AG04449 (cell line): ENCODE measurements around the gene MUL1.
"Not testable (repeated sequence)": the region's sequence is repeated elsewhere in the genome, so short reads cannot be mapped to it uniquely, and the experiment has no call there.

Experiments
- CTCF ChIA-PET: fragments of 350-600 bp; formaldehyde crosslinking; extraction: SDS; loops from one replicate; lab custom pipeline; 2021; ENCODE audit warnings: antibody characterized with exemption; lab: Yijun Ruan, JAX
- POLR2A ChIA-PET: fragments of 400-600, 350-600 bp; formaldehyde crosslinking; extraction: SDS; loops from one replicate; lab custom pipeline; 2020; ENCODE audit warnings: antibody characterized with exemption, inconsistent platforms; lab: Yijun Ruan, JAX
- DNase-seq: peaks from one replicate; pipeline ENCODE4 v3.0.0-alpha.2; 2010; ENCODE audit warnings: low read depth, low spot score
- H3K4me3 ChIP-seq: 2 replicates; pipeline ENCODE4 v1.5.1; 2011; ENCODE audit warnings: low read depth, mild to moderate bottlenecking, control low read depth, low read length
- TF ChIP-seq, protein P1 (sequence below): IDR thresholded peaks from one replicate; pipeline ENCODE4 v1.5.1; 2011; ENCODE audit warnings: mild to moderate bottlenecking, moderate library complexity, low read length, control low read depth, inconsistent platforms; ENCODE audit not compliant: insufficient read depth; ENCODE audit errors: missing control alignments

Gene MUL1

DNA sequence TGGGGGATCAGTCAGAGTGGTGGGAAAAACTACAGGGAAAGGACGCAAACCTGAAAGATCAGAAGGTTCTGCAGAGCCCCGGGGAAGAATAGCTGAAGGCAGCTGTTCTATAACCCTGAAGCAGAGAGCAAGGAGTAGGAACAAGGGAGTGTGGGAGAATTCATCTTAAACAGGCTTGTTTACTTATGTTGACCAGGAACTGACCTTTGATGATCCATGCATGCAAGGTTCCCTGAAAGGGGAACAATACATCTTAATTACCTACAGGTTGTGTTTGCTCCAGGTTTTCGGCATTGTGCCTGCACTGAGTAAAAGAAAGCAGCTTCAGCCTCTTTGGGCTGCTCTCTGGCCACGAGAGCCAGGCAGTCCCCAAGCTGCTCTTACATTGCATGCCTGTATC is 25.7 kb upstream of the MUL1 start:
- H3K4me3 ChIP-seq, result no peak overlapping the region
- ChIA-PET POLR2A (no interaction called here), CTCF (interaction anchor here (1.0 to 2.2 kb wide), 2 partner anchors 10 to 11 kb away, joined by 4 to 8 read pairs; no protein-coding TSS in a partner anchor)
- TF ChIP-seq, protein P1, sequence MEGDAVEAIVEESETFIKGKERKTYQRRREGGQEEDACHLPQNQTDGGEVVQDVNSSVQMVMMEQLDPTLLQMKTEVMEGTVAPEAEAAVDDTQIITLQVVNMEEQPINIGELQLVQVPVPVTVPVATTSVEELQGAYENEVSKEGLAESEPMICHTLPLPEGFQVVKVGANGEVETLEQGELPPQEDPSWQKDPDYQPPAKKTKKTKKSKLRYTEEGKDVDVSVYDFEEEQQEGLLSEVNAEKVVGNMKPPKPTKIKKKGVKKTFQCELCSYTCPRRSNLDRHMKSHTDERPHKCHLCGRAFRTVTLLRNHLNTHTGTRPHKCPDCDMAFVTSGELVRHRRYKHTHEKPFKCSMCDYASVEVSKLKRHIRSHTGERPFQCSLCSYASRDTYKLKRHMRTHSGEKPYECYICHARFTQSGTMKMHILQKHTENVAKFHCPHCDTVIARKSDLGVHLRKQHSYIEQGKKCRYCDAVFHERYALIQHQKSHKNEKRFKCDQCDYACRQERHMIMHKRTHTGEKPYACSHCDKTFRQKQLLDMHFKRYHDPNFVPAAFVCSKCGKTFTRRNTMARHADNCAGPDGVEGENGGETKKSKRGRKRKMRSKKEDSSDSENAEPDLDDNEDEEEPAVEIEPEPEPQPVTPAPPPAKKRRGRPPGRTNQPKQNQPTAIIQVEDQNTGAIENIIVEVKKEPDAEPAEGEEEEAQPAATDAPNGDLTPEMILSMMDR, result no peak
- DNase-seq, result no peak

DNA sequence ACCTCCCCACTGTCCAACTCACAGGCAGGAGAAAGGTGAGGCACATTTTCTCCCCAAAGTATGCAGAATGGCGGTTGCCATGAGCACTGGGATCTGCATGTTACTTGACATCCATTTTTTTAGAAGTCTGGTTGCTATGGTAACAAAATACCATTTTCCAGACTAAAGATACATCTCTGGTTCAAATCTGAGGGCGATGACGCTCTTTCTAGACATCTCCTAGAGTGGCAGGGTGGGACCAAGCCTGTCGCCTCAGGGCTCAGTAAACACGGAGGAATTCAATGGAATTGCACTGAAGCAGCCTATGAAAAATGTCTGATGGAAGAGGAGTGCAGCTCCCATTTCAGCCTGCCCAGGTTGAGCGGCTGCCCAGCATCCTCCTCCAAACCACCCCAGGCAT is 22.9 kb upstream of the MUL1 start:
- ChIA-PET CTCF (interaction anchor here (1.0 to 1.2 kb wide), 2 partner anchors 132 to 139 kb away, joined by 3 read pairs; no protein-coding TSS in a partner anchor), POLR2A (no interaction called here)
- DNase-seq, result no peak
- TF ChIP-seq, protein P1, result no peak
- H3K4me3 ChIP-seq, result no peak overlapping the region

DNA sequence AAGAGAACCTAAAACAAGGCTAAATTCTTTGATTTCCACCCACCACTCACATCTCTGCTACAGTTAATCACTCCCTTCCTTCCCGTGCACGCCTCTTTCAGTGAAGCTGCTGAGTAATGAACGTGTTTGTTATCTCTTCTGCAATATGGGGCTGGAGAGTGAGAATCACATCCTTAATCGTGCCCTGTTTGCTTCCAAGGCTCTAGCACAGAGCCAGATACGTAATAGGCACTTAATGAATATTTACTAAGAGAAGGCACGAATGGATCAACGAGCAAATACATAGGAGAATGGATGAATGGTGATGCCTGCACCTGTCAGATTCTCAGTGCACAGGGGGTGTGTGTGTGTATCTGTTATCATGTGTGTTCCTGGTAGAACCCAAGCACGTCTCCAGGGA is 22.4 kb upstream of the MUL1 start:
- no peak for DNase-seq
- POLR2A ChIA-PET, result no interaction called here
- TF ChIP-seq, protein P1, result no peak
- no peak overlapping the region for H3K4me3 ChIP-seq
- CTCF ChIA-PET, result interaction anchor here (1.0 to 1.9 kb wide), 2 partner anchors 38 to 45 kb away, joined by 3 to 6 read pairs; no protein-coding TSS in a partner anchor

DNA sequence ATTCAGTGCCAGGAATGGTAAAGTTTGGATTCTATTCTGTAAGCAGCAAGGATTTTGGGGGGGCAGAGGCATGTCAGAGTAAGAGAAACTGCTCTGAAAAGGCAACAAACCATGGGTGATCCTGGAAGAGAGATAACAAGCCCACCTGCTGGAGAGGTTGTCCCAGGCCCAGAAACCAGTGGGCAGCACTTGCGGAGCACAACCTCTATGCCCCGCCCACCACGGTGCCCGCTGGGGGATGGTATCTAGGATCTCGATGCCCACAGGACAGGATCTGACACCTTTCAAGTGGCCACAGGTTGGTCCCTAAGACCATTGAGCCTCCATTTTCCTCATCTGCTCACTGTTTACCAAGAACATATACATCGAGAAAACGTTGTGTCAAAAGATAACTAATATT is 20.3 kb upstream of the MUL1 start:
- H3K4me3 ChIP-seq, result no peak overlapping the region
- TF ChIP-seq, protein P1, result no peak
- ChIA-PET CTCF (interaction anchor here (1.9 to 9.0 kb wide), 2 partner anchors 47 to 108 kb away, joined by 6 to 323 read pairs; partner anchors contain the start of gene PINK1), POLR2A (no interaction called here)
- no peak for DNase-seq

DNA sequence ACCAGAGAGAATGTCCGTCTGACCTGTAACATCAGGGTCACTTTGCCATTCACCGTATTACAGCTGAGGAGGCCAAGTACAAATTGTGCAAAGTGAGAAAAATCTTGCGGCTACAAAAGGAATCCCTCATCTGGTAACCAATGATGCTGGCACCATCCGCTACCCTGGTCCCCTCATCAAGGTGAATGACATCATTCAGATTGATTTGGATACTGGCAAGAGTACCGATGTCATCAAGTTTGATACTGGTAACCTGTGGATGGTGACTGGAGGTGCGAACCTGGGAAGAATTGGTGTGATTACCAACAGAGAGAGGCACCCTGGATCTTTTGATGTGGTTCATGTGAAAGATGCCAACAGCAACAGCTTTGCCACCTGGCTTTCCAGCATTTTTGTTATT is 18.3 kb upstream of the MUL1 start:
- ChIA-PET POLR2A (no interaction called here), CTCF (interaction anchor here (1.0 to 9.0 kb wide), 6 partner anchors 12 to 122 kb away, joined by 3 to 323 read pairs (median 4); partner anchors contain the start of gene PINK1)
- DNase-seq, result no peak
- H3K4me3 ChIP-seq, result no peak overlapping the region
- TF ChIP-seq, protein P1, result no peak

DNA sequence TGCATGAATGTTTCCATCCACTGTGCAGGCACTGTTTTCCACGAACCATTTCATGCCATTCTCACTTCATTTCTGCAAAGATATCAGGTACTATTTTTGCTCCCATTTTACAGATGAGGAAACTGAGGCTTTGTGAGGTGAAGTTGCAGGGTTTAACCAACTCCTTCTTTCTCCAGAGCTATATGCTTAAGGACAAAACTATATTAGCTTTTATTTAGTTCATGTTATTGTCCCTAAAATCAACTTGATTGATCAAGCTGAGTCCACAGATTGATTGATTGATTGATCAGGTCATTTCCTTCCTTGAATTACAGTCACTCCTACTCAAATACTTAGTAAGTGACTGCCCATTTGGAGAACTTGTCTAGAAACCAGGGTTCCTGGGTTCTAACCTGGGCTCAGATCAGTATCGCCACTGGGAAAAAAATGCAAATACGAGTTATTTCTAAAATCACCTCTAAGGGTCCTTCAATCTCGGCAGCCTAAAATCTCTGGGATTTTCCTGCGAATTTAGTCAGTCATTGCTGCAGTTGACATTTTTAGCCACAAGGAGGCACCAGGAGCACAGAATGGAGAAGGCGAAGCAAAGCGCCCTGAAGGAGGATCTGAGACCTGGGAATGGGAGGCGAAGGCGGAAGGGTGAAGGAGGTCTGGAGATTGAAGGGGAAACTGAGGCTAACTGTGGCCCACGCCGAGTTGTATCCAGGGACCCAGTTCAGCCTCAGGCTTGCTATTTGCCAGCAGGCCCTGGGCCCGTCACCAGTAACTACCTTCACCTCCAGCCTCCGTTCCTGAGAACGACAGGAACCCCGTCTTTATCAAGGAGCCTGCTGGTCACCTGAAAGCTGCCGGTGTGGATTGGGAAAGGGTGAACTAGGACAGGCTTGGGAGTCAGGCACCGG is 14.3 kb upstream of the MUL1 start:
- ChIA-PET CTCF (interaction anchor here (0.6 to 9.0 kb wide), 26 partner anchors 9 to 846 kb away, joined by 3 to 323 read pairs (median 4); partner anchors contain the start of genes DDOST and PINK1), POLR2A (interaction anchor here (0.6 kb wide), 1 partner anchor 113 kb away, joined by 3 read pairs; no protein-coding TSS in a partner anchor)
- peak; percentile 10 for DNase-seq
- 0 out of 2 replicates have a peak overlapping the region, but pooled peaks have one; percentile 18 for H3K4me3 ChIP-seq
- TF ChIP-seq, protein P1, result peak; percentile 76

DNA sequence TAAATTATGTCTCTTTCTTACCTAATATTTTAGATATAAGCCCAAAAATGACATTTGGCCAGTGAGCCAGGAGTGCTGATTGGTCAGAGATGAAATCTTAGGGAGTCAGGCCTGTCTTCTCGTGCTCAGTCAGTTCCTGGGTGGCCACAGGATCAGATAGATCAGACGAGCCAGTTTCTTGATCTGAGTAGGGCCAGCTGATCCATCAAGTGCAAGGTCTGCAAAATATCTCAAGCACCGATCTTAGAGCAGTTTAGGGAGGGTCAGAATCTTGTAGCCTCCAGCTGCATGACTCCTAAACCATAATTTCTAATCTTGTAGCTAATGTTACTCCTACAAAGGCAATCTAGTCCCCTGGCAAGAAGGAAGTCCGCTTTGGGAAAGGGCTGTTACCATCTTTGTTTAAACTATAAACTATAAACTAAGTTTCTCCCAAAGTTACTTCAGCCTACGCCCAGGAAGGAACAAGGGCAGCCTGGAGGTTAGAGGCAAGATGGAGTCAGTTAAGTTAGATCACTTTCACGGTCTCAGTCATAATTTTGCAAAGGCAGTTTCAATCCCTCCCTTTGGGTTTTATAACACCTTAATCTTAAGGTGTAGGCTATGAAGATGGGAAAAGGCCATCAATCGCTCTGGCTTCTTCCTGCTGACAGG is 11.8 kb upstream of the MUL1 start:
- H3K4me3 ChIP-seq, POLR2A ChIA-PET, DNase-seq: not testable (repeated sequence)
- CTCF ChIA-PET, result interaction anchor here (1.1 to 9.0 kb wide), 2 partner anchors 8 to 117 kb away, joined by 4 to 323 read pairs; partner anchors contain the start of gene PINK1
